Activated CD4-positive, alpha-beta memory T cell treated with anti-CD3 and anti-CD28 coated beads for 36 hours (primary cell): Measurements from ENCODE around the gene GLE1. TPM values are rescaled to one million over a fixed set of nuclear protein-coding genes. Genes with fewer than 3 reads are reported as not detected.
A peak's percentile ranks its signal among the peaks of the same experiment; 100 is the strongest.

Experiments
- CTCF ChIA-PET: fragments of 350-600 bp; sonication (Branson Sonifier 250); formaldehyde crosslinking; loops from one replicate; lab custom pipeline; 2021; ENCODE audit warnings: antibody characterized with exemption, inconsistent platforms; lab: Charles Lee
- POLR2A ChIA-PET: fragments of 350-600 bp; sonication (Branson Sonifier 250); formaldehyde crosslinking; loops from one replicate; lab custom pipeline; 2021; ENCODE audit warnings: antibody characterized with exemption; lab: Charles Lee
- DNase-seq: peaks from one replicate; pipeline ENCODE4 v3.0.0-alpha.2; 2020
- H3K27ac Mint-ChIP-seq: one replicate; pipeline ENCODE4 v1.8.0; 2021; ENCODE audit warnings: mixed read lengths
- H3K27me3 Mint-ChIP-seq: one replicate; pipeline ENCODE4 v1.8.0; 2021; ENCODE audit warnings: mixed read lengths
- H3K36me3 Mint-ChIP-seq: one replicate; pipeline ENCODE4 v1.8.0; 2021; ENCODE audit warnings: mixed read lengths
- H3K4me1 Mint-ChIP-seq: one replicate; pipeline ENCODE4 v1.8.0; 2021; ENCODE audit warnings: low read depth, mixed read lengths
- H3K4me3 Mint-ChIP-seq: one replicate; pipeline ENCODE4 v1.8.0; 2021; ENCODE audit warnings: mild to moderate bottlenecking, mixed read lengths
- H3K9me3 Mint-ChIP-seq: one replicate; pipeline ENCODE4 v1.8.0; 2021; ENCODE audit warnings: mixed read lengths
- intact Hi-C: fragments of 100-400 bp; cut with micrococcal nuclease; formaldehyde crosslinking; loops from one replicate; pipeline ENCODE4 v1.15.1; 2023
- total RNA-seq, 2 experiments: library from RNA; stranded (reverse); gene quantifications; one replicate each; pipeline ENCODE4 v1.2.3, GENCODE V29; 2021

The GLE1 gene, protein sequence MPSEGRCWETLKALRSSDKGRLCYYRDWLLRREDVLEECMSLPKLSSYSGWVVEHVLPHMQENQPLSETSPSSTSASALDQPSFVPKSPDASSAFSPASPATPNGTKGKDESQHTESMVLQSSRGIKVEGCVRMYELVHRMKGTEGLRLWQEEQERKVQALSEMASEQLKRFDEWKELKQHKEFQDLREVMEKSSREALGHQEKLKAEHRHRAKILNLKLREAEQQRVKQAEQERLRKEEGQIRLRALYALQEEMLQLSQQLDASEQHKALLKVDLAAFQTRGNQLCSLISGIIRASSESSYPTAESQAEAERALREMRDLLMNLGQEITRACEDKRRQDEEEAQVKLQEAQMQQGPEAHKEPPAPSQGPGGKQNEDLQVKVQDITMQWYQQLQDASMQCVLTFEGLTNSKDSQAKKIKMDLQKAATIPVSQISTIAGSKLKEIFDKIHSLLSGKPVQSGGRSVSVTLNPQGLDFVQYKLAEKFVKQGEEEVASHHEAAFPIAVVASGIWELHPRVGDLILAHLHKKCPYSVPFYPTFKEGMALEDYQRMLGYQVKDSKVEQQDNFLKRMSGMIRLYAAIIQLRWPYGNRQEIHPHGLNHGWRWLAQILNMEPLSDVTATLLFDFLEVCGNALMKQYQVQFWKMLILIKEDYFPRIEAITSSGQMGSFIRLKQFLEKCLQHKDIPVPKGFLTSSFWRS
- total RNA-seq = 10 to 100 TPM; 55.6 to 57.0 TPM

DNA sequence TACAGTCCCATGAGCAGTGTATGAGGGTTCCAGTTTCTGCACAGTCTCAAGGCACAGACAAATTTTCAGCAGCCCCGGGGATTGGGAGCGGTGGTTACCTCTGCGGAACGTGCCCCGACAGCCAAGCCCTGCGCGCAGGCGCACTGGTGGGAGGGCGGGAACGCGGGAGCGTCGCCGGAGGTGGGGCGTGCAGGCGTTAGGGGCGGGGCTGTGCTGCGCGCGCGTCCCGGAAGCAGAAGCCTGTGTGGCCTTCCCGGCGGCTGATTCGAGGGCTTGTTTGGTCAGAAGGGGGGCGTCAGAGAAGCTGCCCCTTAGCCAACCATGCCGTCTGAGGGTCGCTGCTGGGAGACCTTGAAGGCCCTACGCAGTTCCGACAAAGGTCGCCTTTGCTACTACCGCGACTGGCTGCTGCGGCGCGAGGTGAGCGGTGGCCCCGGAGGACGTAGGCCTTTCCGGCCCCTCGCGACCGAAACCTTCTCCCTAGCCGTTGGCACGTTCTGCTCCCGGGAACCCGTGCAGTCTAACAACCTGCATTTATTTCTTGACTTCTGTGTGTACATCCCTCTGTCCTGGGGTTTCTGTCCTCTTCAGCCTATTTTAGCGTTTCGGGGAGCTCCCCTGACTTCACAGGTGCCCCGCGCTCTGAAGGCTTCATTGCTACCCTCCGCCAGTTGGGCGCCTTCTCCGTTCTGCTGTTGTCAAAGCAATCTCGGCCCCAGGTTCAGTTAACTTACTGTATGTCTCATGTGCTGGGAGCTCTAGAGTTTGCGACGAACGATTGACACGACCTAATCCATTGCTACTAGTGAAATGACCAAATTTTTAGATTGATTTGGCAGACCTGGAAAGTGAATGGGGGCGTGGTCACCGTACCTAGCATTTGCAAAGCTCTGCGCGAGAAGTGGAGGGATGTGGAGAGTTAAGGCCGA lies at the start of gene GLE1:
Gene GLE1, plus strand, starts transcription at position 235 of the 929 bp plus-strand sequence. Its CDS starts 87 bp downstream, at position 322.
- intact Hi-C loops = loop anchor here (1.0 to 2.0 kb wide), 4 partner anchors 48 to 142 kb away; partner anchors contain the start of genes ODF2, SPTAN1 and URM1
- DNase-seq = peak; percentile 97
- H3K27me3 Mint-ChIP-seq = no peaks in the 10 kb centered on the region
- peaks cover 22% of the 10 kb centered on the region for H3K36me3 Mint-ChIP-seq
- ChIA-PET POLR2A (interaction anchor here (0.8 to 1.9 kb wide), 7 partner anchors 10 to 220 kb away, joined by 3 to 8 read pairs (median 3); partner anchors contain the start of gene SPTAN1), CTCF (interaction anchor here (0.7 to 1.3 kb wide), 4 partner anchors 66 to 210 kb away, joined by 3 read pairs; no protein-coding TSS in a partner anchor)
- H3K9me3 Mint-ChIP-seq = no peaks in the 10 kb centered on the region
- H3K4me1 Mint-ChIP-seq = peaks cover 26% of the 10 kb centered on the region
- H3K4me3 Mint-ChIP-seq = peak within 1 kb of the TSS; percentile 99
- H3K27ac Mint-ChIP-seq = peak within 1 kb of the TSS; percentile 97

DNA sequence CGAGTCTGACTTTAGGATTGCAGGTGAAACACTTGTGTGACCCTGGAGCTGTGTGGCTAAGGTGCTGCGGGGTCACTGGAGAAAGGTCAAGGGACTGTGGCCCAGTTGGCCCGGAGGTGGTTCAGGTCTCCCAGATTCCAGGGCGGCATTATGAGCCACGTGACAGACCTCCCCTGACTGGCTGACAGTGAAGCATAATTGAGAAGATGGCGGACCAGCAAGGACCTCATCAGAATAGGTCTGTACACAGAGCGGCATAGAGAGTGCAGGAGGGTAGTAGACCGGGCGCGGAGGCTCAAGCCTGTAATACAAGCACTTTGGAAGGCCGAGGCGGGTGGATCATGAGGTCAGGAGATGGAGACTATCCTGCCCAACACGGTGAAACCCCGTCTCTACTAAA lies 49.5 kb upstream of the GLE1 start:
- ChIA-PET CTCF (interaction anchor here (0.6 to 2.0 kb wide), 2 partner anchors 16 to 238 kb away, joined by 4 to 8 read pairs; no protein-coding TSS in a partner anchor), POLR2A (interaction anchor here (0.9 kb wide), 1 partner anchor 114 kb away, joined by 3 read pairs; no protein-coding TSS in a partner anchor)
- H3K9me3 Mint-ChIP-seq = no peaks in the 10 kb centered on the region
- H3K27me3 Mint-ChIP-seq = no peaks in the 10 kb centered on the region
- no peak overlapping the region for H3K27ac Mint-ChIP-seq
- DNase-seq = no peak
- H3K4me3 Mint-ChIP-seq = peak overlapping the region; percentile 55
- H3K4me1 Mint-ChIP-seq = peaks cover 16% of the 10 kb centered on the region
- H3K36me3 Mint-ChIP-seq = peaks cover 2% of the 10 kb centered on the region
- intact Hi-C loops = no loop called here

DNA sequence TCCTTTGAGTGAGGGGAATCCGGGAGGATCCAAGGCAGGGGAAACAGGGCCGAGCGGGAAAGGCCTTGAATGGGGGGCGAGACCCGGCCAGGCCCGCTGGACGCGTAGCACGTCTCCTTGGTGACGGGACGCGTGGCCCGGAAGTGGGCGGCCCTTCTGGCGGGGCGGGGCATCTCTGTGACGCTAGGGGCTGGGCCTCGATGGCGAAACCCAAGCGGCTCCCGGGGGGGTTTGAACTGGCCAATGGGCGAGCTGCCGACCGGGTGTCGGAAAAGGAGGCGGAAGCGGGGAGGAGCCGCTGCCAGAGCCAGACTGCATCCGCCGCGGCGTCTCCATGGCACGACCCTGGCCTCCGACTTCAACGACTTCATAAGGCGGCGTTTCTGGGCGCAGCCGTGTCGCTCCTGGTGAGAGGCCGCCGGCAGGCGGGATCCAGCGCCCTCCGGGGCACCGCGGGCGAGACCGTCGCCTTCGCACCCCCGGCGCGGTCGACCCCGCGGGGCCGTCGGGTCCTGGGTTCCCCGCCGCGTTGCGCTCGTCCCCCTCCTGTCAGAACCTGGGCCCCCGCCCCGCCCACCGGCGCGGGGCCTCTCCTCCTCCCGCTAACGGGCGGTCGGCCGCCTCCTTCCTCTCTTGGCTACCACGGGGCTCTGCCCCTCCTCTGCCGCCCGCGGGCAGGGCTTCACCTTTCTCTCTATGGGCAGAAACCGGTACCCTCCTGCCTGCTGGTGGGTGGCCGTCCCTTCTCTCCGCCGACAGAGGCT lies 48.5 kb upstream of the GLE1 start, which contains the start of gene ODF2:
Gene ODF2, plus strand, starts transcription at position 158 of the 764 bp plus-strand sequence. Its CDS starts 86 bp downstream, at position 244.
- ChIA-PET POLR2A (interaction anchor here (0.6 to 0.9 kb wide), 2 partner anchors 60 to 115 kb away, joined by 3 read pairs; no protein-coding TSS in a partner anchor), CTCF (interaction anchor here (0.6 to 2.0 kb wide), 2 partner anchors 17 to 73 kb away, joined by 3 to 8 read pairs; no protein-coding TSS in a partner anchor)
- H3K9me3 Mint-ChIP-seq = no peaks in the 10 kb centered on the region

DNA sequence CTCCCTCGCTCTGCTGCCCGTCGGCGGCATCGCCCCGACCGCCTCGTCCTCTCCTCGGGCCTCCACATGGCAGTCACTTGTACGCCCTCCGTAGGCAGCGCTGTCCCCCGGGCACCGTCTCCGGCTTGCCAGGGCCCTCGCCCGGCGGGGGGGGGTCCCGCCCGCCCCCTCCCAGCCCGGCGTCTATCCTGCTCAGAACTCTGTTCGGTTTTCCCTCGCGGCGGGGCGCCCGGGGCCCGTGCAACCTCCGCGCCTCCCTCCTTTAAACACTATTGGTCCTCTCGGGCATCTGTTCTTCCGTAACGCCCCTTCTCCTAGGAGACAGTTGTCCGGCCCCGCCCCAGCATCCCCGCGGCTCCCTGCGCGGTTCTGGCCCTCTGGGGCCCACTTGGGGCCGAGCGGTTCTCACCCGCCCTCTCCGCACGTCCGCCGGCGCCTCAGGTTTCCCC lies 47.9 kb upstream of the GLE1 start:
- peak; percentile 79 for DNase-seq
- H3K27me3 Mint-ChIP-seq = no peaks in the 10 kb centered on the region
- CTCF ChIA-PET = interaction anchor here (1.1 to 1.6 kb wide), 2 partner anchors 18 to 37 kb away, joined by 3 to 4 read pairs; no protein-coding TSS in a partner anchor
- H3K27ac Mint-ChIP-seq = peak overlapping the region; percentile 81
- peak overlapping the region; percentile 85 for H3K4me3 Mint-ChIP-seq
- H3K36me3 Mint-ChIP-seq = peaks cover 10% of the 10 kb centered on the region
- POLR2A ChIA-PET = no interaction called here
- intact Hi-C loops = loop anchor here (1.0 to 2.0 kb wide), 4 partner anchors 48 to 328 kb away; partner anchors contain the start of genes GLE1, SPTAN1 and URM1
- no peaks in the 10 kb centered on the region for H3K9me3 Mint-ChIP-seq
- peaks cover 16% of the 10 kb centered on the region for H3K4me1 Mint-ChIP-seq

More for the DNA sequence above, 48.5 kb upstream of the GLE1 start, which contains the start of gene ODF2:
- Mint-ChIP-seq H3K4me3 (peak within 1 kb of the TSS; percentile 85), H3K27me3 (no peaks in the 10 kb centered on the region), H3K4me1 (peaks cover 16% of the 10 kb centered on the region), H3K36me3 (peaks cover 8% of the 10 kb centered on the region), H3K27ac (peak within 1 kb of the TSS; percentile 81)
- DNase-seq = peak; percentile 99
- intact Hi-C loops = loop anchor here (1.0 to 2.0 kb wide), 4 partner anchors 48 to 328 kb away; partner anchors contain the start of genes GLE1, SPTAN1 and URM1

DNA sequence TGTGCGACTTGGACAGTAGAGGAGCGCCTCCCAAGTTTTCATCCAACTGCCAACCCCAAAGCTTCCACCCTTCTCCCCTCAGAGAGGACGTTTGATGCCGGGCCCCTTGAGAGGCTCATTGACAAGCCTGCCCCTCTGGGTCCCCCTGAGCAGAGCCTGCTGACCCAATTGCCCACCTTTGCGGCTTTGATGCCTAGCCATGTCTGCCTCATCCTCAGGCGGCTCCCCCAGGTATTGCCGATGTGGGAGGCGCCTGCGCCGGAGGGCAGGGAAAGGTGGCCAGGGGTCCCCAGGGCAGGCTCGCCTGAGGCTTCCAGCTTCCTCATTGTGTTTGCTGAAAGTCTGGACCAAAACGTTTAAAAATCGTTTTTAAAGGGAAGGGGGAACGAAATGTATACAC lies 47.3 kb upstream of the GLE1 start:
- Mint-ChIP-seq H3K36me3 (peaks cover 15% of the 10 kb centered on the region), H3K27me3 (no peaks in the 10 kb centered on the region), H3K4me1 (peaks cover 16% of the 10 kb centered on the region), H3K4me3 (peak overlapping the region; percentile 85), H3K27ac (no peak overlapping the region), H3K9me3 (no peaks in the 10 kb centered on the region)
- CTCF ChIA-PET = interaction anchor here (0.9 to 1.6 kb wide), 3 partner anchors 18 to 162 kb away, joined by 3 to 5 read pairs (median 4); no protein-coding TSS in a partner anchor
- POLR2A ChIA-PET = no interaction called here
- no peak for DNase-seq
- intact Hi-C loops = loop anchor here (2.0 kb wide), 1 partner anchor 86 kb away; the partner anchor contains the start of gene URM1

DNA sequence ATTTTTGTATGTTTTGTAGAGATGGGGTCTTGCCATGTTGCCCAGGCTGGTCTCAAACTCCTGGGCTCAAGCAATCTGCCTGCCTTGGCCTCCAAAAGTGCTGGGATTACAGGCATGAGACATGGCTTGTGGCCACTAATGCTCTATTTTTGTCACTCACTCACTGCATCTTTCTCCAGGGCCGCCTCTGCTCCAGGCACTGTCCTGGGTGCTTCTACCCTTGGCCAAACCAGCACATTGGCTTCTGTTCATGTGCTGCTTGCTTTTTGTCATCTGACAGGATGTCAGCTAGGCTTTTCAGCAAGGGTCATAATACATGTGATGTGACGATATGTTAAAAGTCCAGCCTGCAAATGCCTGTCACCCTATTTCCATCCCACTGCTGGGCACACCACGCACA lies 45.5 kb upstream of the GLE1 start:
- Mint-ChIP-seq H3K27ac (no peak overlapping the region), H3K4me1 (peaks cover 16% of the 10 kb centered on the region), H3K36me3 (peaks cover 25% of the 10 kb centered on the region), H3K9me3 (no peaks in the 10 kb centered on the region), H3K27me3 (no peaks in the 10 kb centered on the region), H3K4me3 (no peak overlapping the region)
- ChIA-PET CTCF (no interaction called here), POLR2A (no interaction called here)
- intact Hi-C loops = no loop called here
- DNase-seq = no peak

GRCh38 chr9:128469070-128469469 lies 35.4 kb upstream of the GLE1 start:
- H3K4me1 Mint-ChIP-seq = no peaks in the 10 kb centered on the region
- POLR2A ChIA-PET = no interaction called here
- intact Hi-C loops = no loop called here
- CTCF ChIA-PET = interaction anchor here (0.6 kb wide), 1 partner anchor 49 kb away, joined by 4 read pairs; no protein-coding TSS in a partner anchor
- H3K4me3 Mint-ChIP-seq = no peak overlapping the region
- H3K9me3 Mint-ChIP-seq = no peaks in the 10 kb centered on the region
- no peaks in the 10 kb centered on the region for H3K27me3 Mint-ChIP-seq
- H3K27ac Mint-ChIP-seq = no peak overlapping the region
- DNase-seq = no peak
- H3K36me3 Mint-ChIP-seq = peaks cover 28% of the 10 kb centered on the region

DNA sequence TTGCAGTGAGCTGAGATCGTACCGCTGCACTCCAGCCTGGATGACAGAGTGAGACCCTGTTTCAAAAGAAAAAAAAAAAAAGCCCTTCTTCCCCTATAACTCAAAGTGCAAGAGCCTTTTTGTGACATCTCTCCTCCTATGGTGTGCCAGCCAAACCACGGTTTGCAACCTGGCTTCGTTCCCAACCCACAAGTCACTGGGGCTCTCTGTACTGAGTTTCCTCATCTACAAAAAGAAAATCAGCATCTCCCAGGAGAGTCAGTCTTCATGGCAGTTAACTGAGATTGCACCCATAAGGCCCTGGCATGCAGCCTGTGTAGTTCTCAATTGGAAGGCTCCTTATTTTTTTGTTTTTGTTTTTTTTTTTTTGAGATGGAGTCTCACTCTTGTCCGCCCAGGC lies 34.0 kb upstream of the GLE1 start:
- no peaks in the 10 kb centered on the region for H3K27me3 Mint-ChIP-seq
- ChIA-PET POLR2A (no interaction called here), CTCF (no interaction called here)
- no peak for DNase-seq
- H3K27ac Mint-ChIP-seq = no peak overlapping the region
- intact Hi-C loops = no loop called here
- H3K9me3 Mint-ChIP-seq = no peaks in the 10 kb centered on the region
- peaks cover 31% of the 10 kb centered on the region for H3K36me3 Mint-ChIP-seq
- H3K4me1 Mint-ChIP-seq = no peaks in the 10 kb centered on the region
- no peak overlapping the region for H3K4me3 Mint-ChIP-seq

- Mint-ChIP-seq H3K4me1 (no peaks in the 10 kb centered on the region), H3K36me3 (peaks cover 30% of the 10 kb centered on the region), H3K27ac (no peak overlapping the region), H3K4me3 (no peak overlapping the region), H3K27me3 (no peaks in the 10 kb centered on the region), H3K9me3 (no peaks in the 10 kb centered on the region)
- intact Hi-C loops = no loop called here
- no peak for DNase-seq
- ChIA-PET POLR2A (no interaction called here), CTCF (no interaction called here)
Observed at GRCh38 chr9:128473104-128473503, 31.4 kb upstream of the GLE1 start.

DNA sequence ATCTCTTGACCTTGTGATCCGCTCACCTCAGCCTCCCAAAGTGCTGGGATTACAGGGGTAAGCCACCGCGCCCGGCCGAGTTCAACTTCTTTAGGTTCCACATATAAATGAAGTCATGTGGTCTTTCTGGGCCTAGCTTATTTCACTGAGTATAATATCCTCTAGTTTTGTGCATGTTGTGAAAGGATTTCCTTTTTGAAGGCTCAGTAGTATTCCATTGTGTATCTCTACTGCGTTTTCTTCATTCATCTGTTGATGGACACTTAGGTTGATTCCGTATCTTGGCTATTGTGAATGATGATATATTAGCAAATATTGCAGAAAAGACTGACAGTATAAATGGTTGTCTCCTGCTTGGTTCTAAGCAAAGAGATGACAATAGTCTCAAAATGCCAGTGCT lies 28.7 kb upstream of the GLE1 start:
- DNase-seq = no peak
- Mint-ChIP-seq H3K27ac (no peak overlapping the region), H3K9me3 (no peaks in the 10 kb centered on the region), H3K27me3 (no peaks in the 10 kb centered on the region), H3K4me1 (no peaks in the 10 kb centered on the region), H3K4me3 (no peak overlapping the region), H3K36me3 (peaks cover 33% of the 10 kb centered on the region)
- intact Hi-C loops = no loop called here
- CTCF ChIA-PET = no interaction called here
- POLR2A ChIA-PET = no interaction called here
